OCI-M1 (cell line): Measurements from ENCODE around the gene NPAS3.

ENCODE experiments used
- DNase-seq: peaks from one replicate; lab custom pipeline; 2025; lab: John Stamatoyannopoulos, UW

Gene NPAS3

GRCh38 chr14:33480887-33481184 is 542.2 kb downstream of the NPAS3 start:
- DNase-seq: no peak

GRCh38 chr14:33483110-33483509 is 544.4 kb downstream of the NPAS3 start:
- DNase-seq: peak; percentile 6

GRCh38 chr14:33483541-33483940 is 544.9 kb downstream of the NPAS3 start:
- no peak for DNase-seq

- DNase-seq: peak; percentile 11
These were observed 545.6 kb downstream of the NPAS3 start for GRCh38 chr14:33484264-33484663.

- DNase-seq: no peak
These were observed 547.7 kb downstream of the NPAS3 start for GRCh38 chr14:33486332-33486890.

GRCh38 chr14:33488582-33488981 is 549.9 kb downstream of the NPAS3 start:
- DNase-seq: no peak

- DNase-seq: no peak
These were observed 551.9 kb downstream of the NPAS3 start for GRCh38 chr14:33490555-33490954.

GRCh38 chr14:33491112-33491511 is 552.4 kb downstream of the NPAS3 start:
- no peak for DNase-seq

- DNase-seq: no peak
These were observed 553.8 kb downstream of the NPAS3 start for GRCh38 chr14:33492491-33492890.

- no peak for DNase-seq
These were observed 554.6 kb downstream of the NPAS3 start for GRCh38 chr14:33493266-33493665.

GRCh38 chr14:33493990-33494389 is 555.3 kb downstream of the NPAS3 start:
- DNase-seq: no peak

- DNase-seq: no peak
These were observed 561.0 kb downstream of the NPAS3 start for GRCh38 chr14:33499687-33500086.

GRCh38 chr14:33504246-33505099 is 565.8 kb downstream of the NPAS3 start:
- no peak for DNase-seq

- DNase-seq: no peak
These were observed 566.7 kb downstream of the NPAS3 start for GRCh38 chr14:33505266-33505962.

GRCh38 chr14:33505963-33506329 is 567.3 kb downstream of the NPAS3 start:
- DNase-seq: no peak

- no peak for DNase-seq
These were observed 569.7 kb downstream of the NPAS3 start for GRCh38 chr14:33508126-33509062.

- DNase-seq: no peak
These were observed 570.8 kb downstream of the NPAS3 start for GRCh38 chr14:33509454-33509853.

GRCh38 chr14:33510063-33510481 is 571.4 kb downstream of the NPAS3 start:
- no peak for DNase-seq

- DNase-seq: no peak
These were observed 572.3 kb downstream of the NPAS3 start for GRCh38 chr14:33510991-33511390.

GRCh38 chr14:33511851-33512640 is 573.4 kb downstream of the NPAS3 start:
- DNase-seq: no peak

GRCh38 chr14:33515441-33515840 is 576.8 kb downstream of the NPAS3 start:
- no peak for DNase-seq
